ENCODE data around the gene ITCH.

ITCH gene

DNA sequence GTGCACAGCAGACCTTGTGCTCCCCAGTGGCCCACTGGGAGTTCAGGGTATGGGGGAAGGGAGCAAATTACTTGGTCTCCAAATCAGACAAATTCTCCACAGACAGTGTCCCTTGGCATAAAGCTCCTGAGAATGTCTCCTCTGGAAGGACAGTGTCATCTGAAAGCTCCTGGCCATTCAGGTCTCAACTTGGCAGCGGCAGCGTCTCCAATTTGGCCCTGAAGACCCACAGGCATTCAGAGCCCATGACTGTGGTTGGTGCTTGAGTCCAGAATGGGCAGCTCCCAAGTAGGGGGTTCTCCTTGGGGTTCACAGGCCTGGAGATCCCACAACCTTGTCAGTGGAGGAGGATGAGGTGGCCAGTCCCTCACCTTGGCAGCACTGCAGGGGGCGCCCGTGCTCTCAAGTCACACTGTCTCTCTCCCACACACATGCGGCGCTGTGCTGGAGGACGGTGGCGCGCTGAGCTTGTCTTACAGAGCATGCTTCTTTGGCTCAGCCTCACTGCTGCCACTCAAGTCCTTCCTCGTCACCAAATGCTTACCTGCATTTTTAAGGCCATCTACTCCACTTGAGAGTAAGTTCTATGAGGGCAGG, 173.8 kb downstream of the ITCH start:
- DNase-seq: peak; percentile 35

DNA sequence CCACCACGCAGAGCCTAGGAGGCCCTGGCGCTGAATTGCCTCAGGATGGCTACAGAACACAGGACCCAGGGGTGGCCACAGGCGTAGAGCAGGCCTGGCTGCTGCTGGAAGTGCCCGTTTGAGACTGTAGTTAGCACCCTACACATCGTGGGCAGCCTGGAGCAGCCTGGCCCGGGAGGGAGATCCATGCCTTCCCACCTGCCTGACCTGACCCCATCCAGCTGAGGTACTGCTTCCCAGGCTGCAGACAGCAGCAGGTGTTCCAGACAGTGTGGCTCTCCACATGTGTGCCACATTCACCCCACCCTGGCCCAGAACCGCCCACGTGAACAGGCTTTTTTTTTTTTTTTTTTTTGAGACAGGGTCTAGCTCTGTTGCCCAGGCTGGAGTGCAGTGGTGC, 174.6 kb downstream of the ITCH start:
- DNase-seq: no peak

DNA sequence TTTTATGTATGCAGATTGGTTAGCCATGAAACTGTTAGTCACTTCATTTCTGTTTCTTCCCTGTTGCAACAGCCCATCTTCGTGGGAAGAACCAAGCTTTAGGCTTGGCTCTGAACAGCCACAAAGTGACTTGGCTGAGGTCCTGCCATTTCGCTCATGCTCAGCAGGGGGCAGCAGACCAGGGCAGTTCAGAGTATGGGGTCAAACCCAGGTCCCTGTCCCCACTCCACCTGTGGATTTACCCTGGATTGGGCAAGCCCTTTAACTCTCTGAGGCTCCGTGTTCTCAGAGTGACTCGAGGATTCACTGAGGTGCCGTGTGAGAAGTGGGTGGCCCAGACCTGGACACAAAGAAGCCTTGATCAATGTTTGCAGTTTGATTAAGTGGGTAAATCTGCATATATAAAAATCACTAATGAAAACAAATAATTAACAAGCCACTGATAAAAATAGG, 175.6 kb downstream of the ITCH start:
- DNase-seq: peak; percentile 48

DNA sequence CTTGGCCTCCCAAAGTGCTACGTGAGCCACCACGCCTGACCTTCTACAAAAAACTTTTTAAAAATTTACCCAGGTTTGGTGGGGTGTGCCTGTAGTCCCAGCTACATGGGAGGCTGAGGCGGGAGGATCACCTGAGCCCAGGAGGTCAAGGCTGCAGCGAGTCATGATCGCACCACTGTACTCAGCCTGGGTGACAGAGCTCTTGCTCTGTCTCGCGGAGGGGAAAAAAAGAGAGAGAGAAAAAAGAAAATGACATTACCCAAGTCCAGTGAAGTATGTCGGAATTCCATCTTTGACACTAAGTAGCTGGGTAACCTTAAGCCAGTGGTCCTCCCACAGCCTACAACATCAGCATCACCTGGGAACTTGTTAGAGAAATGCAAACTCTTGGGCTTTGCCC, 176.7 kb downstream of the ITCH start:
- DNase-seq: no peak

DNA sequence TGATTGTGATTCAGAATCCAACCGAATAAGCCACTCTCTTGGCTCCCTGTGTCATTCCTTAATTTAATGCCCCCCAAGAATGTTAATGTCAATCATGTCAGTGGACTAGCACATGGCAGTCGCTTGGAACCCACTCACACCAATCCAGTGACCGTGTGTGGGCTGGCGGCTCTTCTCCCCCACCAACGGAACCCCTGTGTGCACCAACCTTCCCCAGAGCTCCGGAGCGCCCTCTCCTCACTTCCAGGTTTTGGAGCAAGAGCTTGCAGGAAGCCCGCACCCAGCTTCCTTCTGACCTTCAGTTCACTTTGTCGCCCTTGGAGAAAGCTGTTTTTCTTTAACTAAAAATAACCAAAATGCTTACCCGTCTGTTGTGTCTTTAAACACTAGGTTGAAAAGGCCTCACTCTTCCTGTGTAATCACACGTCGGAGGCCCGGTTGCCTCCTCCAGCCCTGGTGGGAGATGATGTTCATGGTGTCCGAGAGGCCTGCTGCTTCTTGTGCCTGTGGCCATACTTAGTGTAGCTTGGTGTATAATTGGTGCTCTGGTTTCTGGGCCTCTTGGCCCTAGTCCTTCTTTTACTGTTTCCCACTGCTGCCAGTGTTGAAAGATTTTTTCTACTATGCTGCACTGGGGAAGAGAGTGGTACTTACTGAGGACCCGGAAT, 177.7 kb downstream of the ITCH start:
- no peak for DNase-seq

DNA sequence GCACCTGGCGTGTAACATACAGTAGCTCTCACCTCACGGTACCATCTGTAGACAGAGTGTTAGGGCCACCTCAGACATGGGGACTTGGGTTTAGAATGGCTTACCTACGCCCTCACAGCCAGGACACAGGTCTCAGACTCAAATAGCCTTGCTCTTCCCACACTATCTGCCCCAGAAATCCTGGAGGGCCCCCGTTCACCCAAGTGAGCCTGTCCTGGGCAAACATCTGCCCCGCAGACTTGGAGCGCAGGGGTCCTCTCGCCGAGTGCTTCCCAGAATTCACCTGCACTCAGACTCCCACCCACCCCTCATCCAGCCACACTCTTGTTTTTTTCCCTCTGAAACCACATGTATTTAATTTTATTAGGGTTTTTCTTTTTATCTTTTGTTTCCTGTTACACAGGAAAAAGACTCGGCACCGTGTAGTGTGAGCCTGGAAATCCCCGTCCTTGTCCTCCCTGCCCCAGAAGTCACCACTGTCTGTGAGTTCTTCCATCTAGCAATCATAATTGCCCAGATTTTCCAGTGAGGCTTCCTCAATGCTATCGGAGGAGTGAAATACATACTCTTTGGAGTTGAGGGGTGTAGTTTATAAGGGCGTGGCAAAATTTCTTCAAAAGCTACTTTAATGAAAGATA, 178.3 kb downstream of the ITCH start:
- DNase-seq: no peak

DNA sequence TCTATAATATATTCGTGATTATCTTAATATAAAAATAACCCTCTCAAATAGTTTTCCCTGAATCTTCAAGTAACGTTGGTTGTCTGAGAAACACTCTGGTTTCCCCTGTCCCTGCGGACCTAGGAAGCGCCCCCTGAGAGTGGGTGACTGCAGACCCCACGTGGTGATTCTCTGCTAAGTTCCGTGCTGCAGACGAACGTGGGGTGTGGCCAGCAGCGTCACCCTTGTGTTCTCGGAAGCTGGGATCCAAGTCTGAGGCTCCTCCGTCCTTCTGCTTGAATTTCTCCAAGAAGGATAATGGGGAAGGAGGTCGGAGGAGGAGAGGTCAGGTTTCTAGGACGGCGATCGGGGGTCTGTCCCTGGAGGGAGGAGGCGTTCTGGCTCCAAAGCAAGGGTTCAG, 178.8 kb downstream of the ITCH start:
- no peak for DNase-seq

DNA sequence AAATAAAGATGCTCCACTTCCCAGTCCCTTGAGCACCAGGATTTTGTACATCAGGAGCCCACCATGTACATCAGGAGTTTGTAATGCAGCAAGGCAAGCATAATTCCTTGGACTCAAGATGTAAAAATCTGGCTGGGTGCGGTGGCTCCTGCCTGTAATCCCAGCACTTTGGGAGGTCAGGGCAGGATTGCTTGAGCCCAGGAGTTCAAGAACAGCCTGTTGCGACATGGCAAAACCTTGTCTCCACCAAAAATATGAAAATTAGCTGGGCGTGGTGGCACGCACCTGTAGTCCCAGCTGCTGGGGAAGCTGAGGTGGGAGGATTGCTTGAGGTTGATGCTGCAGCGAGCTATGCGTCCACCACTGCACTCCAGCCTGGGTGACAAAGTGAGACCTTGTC, 179.4 kb downstream of the ITCH start:
- DNase-seq: no peak

DNA sequence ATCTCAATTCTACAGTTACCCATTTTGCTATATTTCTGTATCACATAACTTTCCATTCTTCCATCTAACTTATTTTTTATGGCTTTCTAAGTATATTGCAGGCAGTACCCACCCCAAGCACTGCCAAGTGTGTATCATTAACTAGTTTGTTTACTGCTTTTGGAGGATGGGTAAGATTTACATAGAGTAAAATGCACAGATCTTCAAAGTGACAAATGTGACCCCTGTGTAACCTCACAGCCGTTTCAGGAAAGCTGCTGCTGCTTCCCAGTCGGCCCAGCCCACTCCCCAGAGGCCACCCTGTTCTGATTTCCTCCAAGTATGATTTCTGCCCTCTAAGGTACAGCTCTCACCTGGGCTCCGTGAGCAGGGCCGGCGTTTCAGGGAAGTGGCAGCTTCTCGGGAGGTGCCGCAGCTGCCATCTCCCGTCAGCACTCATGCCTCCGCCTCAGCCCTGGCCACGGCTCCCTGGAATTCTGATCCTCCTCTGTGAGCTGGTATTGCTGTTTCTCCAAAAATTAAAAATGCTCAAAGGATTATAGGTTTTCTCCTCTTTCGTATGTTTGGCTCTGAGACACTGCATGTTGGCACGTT, 180.5 kb downstream of the ITCH start:
- DNase-seq: peak; percentile 20

DNA sequence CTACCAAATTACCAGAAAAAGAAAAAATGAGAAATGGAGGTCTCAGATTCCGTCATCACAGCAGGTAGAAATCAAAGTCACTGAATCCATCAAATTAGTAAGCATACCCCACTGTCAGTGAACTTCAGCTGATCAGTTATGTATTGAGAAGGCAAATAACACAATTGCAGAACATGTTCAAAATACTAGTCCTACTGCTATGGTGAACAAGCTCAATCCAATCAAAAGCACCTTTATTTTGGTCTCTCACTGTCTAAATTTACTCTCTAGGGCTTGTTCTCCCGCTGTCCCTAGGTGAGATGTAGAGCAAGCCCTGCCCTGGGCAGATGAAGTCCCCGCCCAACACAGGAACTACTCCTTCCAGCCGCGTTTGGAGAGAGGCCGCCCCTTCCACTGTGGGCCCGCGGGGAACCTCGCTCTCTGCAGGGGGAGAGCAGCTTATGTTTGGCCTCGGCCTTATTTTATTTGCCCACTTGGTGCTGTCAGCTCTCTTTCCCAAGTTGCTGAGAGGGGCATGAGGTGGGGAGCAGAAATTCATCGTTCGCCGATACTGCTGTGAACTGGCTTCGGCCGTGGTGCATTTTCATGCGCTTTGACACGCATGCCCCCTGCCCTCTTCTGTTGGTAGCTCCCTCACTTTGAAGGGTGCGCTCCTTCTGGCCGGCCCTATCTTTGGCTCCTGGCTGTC, 181.2 kb downstream of the ITCH start:
- DNase-seq: no peak

DNA sequence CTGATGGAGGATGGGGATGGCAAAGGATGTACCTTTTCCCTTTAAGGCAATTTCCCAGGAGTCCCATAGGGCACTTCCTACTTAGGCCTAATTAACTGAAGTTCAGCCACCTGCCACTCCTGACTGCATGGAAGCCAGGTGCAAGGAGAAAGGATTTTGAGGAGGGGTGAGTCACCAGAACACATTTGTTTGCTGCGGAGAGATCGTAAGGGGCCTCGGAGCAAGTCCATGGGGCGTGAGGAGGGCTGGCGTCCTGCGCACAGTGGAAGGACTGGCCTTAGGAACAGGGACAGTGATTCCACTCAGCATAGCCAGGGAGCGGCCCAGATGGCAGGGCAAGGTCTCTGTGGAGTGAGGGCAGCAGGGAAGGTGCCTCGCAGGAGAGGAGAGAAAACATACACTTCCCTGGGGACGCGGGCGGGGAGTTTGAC, 183.7 kb downstream of the ITCH start:
- peak; percentile 97 for DNase-seq

DNA sequence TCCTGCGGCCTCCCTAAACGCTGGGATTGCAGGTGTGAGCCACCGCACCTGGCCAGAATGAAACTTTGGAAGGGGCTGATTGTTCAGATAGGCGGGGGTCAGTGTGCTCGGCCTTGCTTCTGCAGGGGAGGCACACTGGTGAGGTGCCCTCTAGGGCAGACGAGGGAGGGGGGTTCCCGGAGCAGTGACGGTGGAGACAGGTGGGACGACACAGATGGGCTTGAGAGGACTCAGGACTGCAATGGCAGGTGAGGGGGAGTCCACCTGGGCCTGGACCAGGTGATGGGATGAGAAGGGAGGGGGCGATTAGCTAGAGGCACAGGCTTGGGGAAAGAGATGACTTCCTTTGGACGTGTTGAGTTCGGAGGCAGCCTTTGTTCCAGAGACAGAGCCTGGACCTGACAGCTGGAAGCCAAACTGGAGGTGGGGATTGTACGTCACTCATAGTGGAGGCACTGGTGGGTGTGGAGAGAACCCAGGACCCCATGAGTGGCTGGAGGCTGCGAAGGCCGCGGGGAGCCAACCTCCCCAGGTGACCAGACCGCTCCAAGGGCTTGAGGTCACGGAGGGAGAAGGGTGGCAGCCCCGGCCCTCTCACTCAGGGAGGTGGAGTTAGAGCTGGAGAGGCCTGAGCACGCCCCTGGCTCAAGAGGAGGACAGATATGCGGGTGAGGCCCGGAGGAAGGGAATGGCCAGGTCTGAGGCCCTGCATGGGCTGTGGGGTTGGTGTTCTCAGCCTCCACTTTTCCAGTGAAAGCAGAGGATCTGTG, 185.0 kb downstream of the ITCH start:
- no peak for DNase-seq

DNA sequence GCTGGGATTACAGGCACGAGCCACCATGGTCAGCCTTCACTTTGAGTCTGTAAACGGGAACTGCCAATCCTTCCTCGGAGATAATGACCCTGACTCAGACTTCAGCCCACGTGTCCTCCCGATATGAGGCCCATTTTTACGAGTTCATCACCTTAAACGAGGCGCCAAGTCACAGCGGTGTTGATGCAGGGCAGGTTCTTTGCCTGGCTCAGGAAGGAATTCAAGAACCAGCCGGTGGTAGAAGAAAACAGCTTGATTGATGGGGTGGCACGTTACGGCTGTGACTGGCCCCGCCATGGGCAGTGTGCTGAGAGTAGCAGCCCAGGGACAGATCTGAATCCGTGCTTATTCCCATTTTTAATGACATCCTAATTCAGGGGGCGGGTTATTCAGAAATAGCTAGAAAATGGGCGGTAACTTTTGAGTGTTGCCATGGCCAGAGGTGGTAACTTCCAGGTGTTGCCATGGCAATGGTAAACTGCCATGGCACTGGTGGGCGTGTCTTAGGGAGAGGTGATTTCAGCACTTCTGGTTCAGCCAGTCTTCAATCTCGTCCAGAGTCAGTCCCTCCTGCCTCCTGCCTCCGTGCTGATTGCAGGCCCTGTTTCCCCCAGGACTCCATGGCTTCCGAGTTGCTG, 186.3 kb downstream of the ITCH start:
- no peak for DNase-seq

DNA sequence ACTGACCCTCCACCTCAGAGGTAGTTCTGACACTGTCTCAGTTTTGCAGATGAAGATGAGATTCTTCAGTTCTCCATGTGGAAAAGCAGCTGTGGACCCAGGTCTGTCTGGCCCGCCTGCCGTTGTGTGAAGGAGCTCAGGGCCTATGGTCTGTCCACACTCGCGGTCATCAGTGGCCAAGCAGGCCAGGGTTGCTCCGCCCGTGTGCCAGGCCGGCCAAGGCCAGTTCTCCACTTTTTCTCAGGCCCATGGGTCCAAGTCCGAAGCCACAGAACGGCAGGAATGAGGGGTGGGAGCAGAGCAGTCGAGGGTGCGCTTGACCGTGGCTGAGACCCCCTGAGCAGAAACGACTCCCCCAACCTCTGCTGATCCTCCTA, 186.8 kb downstream of the ITCH start:
- DNase-seq: no peak

DNA sequence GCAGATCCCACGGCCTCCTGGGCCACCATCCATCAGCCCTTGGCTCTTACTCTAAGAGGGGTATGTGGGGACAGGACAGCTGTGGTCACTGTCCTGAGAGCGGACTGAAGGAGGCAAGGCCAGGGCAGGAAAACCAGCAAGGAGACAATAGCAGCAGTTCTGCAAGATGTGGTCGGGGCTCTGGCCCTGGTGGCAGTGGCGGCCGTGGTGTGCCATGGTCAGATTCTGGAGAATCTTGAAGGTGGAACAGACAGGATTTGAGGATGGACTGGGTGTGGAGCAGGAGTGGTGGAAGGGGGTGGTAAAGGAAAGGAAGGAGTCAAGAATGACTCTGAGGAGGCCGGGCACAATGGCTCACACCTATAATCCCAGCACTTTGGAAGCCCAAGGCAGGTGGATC, 189.5 kb downstream of the ITCH start:
- DNase-seq: no peak

DNA sequence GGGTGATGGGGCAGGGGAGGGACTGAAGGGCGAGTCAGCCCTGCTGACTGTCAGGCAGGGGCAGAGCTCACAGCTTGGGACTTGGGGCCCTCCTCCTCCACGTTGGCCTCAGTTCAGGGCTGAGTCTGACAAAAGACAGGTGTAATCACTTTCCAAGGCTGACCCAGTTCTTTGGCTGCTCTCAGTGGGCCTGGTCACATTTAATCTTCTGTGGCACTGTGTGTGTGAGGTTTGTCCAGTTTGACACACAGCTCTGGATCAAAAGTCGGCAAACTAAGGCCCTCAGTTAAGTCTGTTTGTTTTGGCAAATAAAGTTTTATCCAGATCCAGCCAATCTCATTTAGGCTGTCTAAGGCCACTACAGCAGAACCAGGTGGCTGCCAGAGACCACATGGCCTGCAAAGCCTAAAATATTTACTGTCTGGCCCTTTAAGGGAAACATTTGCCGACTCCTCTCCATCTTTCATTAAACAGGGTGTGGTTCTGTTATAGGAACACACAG, 190.3 kb downstream of the ITCH start:
- peak; percentile 19 for DNase-seq

DNA sequence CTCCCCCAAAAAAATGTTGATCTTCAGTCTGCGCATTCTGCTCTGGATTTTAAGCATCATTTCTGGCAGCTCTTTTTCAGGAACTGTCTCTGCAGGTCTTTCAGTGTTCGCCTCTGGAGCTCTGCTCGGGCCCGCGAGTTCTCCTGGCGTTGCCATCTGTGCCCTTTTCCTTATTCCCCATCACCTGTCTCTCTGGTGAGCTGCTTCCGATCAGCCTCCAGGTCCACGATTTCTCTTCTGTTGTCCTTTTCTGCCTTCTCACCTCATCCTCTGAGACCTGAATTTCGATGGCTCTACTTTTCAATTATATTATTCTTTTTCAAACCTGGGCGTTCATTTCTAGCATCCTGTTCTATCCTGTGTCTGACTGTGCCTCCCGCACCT, 194.9 kb downstream of the ITCH start:
- DNase-seq: peak; percentile 74

DNA sequence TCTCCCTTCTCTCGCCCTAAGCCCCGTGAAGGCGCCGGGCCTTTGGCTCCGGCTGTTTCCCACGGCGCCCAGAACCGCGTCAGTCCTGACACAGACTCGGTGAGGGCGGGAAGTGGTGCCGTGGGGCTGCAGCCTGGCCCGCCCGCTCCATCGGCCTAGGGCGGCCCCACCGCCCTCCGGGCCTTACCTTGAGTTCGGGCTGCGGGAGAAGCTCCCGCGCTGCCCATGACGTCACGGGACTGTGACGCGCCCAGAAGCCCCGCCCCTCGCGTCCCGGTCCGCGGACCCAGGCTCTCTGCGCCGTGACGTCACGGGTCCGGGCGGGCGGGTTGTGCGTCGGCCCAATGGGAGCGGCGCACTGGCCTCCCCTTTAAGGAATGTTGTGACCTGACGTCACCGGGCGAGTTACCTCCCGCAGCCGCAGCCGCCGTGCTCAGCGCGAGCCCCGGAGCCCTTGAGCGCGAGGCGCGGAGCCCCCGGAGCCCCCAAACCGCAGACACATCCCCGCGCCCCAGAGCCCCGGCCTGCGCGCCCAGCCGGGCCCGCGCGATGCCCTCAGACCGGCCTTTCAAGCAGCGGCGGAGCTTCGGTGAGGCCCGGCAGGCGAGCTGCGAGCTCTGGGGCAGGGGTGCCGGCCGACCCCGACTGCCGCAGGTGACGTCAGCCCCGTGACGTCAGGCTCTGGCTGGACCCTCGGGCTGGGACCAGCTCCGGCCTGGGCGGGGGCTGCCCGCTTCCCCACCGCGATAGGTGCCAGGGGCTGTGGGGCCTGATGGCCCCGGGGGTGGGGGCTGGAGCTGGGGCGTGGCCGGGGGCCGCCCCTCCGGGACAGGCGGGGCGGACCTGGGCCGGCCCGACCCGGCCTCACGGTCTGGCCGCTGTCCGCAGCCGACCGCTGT, 195.5 kb downstream of the ITCH start, which contains the start of gene MAP1LC3A:
MAP1LC3A (plus strand) TSS at position 399 of the 899 bp plus-strand sequence; CDS start at position 550, 151 bp downstream.
- peak; percentile 98 for DNase-seq

DNA sequence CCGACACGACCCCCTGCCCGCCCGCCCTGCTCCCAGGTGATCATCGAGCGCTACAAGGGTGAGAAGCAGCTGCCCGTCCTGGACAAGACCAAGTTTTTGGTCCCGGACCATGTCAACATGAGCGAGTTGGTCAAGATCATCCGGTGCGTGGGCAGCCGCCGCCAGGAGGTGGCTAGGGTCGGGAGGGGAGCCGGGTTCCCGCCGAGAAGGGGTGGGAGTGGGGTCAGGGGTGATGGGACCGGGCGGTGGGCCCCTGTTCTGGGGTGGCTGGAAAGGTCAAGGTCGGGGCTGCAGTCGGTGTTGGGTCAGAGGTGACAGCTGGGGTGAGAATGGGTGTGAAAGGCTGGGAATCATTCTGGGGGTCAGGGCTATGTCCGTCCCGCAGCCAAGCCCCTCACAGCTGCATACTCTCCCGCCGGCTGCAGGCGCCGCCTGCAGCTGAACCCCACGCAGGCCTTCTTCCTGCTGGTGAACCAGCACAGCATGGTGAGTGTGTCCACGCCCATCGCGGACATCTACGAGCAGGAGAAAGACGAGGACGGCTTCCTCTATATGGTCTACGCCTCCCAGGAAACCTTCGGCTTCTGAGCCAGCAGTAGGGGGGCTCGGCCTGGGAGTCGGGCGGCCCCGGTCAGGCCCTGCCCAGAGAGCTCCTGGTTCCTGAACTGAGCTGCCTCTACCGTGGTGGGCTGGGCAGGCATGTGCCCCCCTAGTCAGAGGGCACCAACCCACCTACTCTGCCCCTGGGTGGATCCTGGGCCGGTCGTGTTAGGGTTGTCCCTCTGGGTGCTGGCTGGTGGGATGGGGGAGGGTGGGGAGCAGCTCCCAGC, 196.5 kb downstream of the ITCH start:
- peak; percentile 17 for DNase-seq

DNA sequence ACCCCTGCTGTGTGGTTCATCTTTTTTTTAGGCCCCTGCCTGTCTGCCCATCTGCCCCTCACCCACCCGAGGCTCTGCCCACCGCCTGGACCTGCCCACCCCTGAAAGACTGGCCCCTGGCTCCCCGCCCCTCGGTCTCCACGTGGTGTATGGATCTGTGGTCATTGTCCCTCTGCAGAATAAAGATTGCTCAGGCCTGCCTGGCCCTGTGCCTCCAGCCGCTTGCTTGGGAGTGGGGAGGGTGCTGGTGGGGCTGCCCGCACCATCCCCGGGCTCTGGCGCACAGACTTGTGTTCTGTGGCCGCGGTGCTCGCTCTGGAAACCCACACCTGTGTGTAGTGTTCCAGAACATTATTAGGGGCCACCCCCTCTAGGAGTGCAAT, 197.1 kb downstream of the ITCH start:
- DNase-seq: no peak
